Left kidney (tissue), 2 donors: ENCODE results near the gene SLC6A17. TPM values are rescaled to one million over a fixed set of nuclear protein-coding genes. Genes with fewer than 3 reads are reported as not detected.

Experiments
- DNase-seq: peaks from one replicate; pipeline ENCODE4 v3.0.0-alpha.2; 2013
- polyA plus RNA-seq: library from polyadenylated mRNA; unstranded; fragments of 120-200 nt; gene quantifications from one replicate; pipeline ENCODE4 v1.2.1, GENCODE V29; 2013; ENCODE audit not compliant: insufficient read length

SLC6A17 gene
- polyA plus RNA-seq, 1 donor, result 0.70 TPM

DNA sequence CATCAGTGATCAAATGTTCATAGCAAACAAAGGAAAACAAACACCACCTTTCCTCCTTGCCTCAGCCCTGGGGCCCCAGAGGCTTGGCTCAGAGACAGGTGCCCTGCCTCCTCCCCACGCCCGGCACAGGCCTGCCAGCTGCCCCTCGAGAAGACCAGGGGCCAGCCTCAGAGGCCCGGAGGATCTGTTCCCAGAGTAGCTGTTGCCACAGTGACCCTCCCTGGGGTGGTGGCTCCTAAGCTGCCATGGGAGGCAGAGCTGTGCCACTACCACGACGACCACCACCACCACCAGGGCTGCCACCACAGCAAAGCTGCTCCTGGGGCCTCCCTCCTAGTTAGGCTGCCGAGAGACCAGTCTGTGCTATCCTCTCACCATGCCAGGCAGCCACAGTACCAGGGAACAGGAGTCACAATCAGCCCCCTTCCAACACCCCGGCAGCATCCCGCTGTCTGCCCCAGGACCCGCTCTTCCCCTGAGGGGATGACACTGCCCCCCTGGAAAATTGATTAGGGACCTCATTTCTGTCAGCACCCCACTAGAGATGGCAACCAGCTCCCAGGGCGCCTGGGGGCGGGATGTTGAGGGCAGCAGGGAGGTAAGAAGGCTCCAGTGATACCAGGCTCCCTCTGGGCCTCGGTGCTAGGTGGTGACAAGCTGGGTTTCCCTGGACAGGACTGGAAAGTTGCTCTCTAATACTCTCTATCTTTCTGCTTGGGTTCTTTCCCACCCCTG, 90.3 kb downstream of the SLC6A17 start:
- no peak for DNase-seq

DNA sequence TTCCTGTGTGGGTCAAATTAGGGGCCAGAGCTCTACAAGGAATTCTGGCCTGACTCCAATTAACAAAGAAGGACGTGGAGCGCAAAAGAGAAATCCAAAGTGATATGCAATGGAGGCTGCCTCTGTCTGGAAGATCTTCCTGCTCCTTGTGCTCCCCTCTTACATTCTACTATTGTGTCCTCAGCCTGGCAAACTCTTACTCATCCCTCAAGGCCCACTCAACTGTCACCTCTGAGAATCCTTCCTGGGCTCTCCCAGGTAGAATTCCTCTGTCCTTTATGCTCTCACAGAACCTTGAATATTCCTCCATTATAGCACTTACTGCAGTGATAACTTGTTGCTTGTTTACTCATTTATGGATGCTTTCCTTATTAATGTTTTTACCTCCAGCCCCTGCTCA, 91.2 kb downstream of the SLC6A17 start:
- DNase-seq, result no peak

DNA sequence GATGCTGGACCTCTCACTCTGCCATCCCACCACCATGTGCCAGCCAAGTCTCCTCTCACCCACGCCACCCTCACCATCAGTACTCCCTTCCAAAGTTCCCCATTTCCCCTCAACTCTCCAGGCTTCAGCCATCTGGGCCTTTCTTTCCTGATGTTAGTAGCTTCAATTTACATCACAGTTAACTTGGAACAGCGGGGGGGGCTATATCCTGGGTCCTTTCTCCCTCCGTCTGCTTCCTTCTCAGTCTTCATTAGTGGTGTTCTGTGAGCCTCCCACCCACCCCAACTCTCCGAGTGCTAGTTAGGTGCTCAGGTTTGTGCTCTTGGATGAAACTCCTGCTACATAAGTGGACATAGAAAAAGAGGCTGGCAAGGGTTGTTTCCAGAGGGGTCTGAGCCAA, 91.8 kb downstream of the SLC6A17 start:
- DNase-seq, result no peak

GRCh38 chr1:110242731-110243130, 92.4 kb downstream of the SLC6A17 start:
- DNase-seq, result no peak

GRCh38 chr1:110243146-110243545, 92.9 kb downstream of the SLC6A17 start:
- DNase-seq, result no peak

GRCh38 chr1:110243574-110243973, 93.3 kb downstream of the SLC6A17 start:
- no peak for DNase-seq

DNA sequence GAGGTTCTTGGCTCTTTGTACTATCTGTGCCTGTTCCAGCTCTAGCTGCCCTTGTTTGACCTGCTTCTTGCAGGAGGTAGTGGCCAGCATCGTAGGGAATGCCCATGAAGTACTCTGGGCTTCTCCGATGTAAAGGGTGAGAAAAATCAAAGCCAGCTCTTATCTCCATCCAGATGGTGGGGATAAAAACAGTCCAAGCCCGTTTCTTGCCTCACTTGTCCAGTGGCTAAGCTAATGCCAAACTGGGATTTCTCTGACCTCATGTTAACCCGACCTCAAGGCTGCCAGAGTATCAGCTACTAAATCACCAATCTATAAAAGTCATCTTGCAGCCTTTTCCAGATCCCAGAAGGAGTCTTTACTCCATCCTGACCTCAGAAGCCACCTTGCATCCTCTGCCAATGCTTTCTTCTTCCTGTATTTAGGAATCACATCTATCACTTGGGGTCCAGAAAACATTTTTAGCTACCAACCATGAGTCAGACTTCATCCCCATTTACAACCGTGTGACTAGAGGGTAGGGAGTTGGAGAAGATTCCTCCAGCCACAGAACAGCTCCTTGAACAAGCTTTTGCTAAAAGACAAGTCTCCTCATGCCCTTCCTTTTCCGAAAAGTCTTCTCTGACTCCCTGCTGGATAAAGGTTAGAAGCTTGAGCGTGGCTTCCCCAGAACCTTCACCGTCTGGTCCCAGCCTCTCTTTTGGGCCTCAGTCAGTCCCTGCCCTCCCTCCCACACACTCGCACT, 95.8 kb downstream of the SLC6A17 start:
- no peak for DNase-seq

GRCh38 chr1:110248746-110249145, 98.5 kb downstream of the SLC6A17 start:
- no peak for DNase-seq

GRCh38 chr1:110249256-110249655, 99.0 kb downstream of the SLC6A17 start:
- DNase-seq, result no peak

DNA sequence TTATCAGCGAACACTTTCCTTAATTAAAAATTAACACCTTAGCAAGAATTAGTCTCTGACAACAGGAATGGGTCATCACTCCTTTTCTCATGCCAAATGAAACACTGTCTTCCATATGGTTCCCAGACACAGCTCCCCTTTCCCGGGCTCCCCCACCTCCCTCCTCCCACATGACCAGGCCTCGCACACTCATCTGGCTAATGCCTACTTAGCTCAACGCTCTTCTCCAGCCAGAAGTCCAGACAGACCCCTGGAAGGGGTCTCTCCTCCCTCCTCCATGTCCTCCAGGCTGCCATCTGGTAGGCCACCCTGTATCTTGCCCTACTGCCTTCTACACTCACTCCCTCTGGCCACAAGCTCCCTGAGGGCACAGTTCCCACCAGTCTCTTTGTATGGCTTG, 99.7 kb downstream of the SLC6A17 start:
- DNase-seq, result no peak

DNA sequence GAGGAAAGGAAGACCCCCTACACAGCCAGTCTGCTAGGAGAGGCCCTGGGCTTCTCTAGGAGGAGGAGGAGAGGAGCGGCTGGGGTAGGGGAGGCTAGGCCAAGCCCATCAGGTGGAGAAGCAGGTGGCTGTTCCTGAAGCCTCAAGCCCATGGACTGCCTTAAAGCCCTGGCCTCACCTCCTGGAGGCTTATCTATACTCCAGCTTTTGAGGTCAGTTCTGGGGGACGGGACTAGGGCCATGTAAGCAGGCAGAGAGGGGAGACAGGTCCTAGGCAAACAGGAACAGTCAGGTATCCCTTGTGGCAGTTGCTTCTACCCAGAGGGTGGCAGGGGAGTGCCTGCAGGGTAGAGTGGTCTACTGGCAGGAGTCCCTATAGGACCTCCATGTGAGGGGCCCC, 100.5 kb downstream of the SLC6A17 start:
- no peak for DNase-seq

Other genes with a start within 250 kb of the SLC6A17 start
- 7.1 TPM for gene CSF1, start 239.6 kb upstream of the SLC6A17 start, polyA plus RNA-seq
- 129 TPM for gene AHCYL1, start 165.7 kb upstream of the SLC6A17 start, polyA plus RNA-seq
- 57.4 TPM for gene STRIP1, start 115.9 kb upstream of the SLC6A17 start, polyA plus RNA-seq
- not detected for gene ALX3, start 79.8 kb upstream of the SLC6A17 start, polyA plus RNA-seq
- not detected for gene UBL4B, start 38.1 kb upstream of the SLC6A17 start, polyA plus RNA-seq
- gene KCNC4, start 59.8 kb downstream of the SLC6A17 start, polyA plus RNA-seq, result 6.7 TPM
- 13.8 TPM for gene RBM15, start 188.9 kb downstream of the SLC6A17 start, polyA plus RNA-seq
- gene SLC16A4, start 240.5 kb downstream of the SLC6A17 start, polyA plus RNA-seq, result 112 TPM